ENCODE data around the gene CD22.
"Not testable (repeated sequence)": the region's sequence is repeated elsewhere in the genome, so short reads cannot be mapped to it uniquely, and the experiment has no call there.

CD22 gene

DNA sequence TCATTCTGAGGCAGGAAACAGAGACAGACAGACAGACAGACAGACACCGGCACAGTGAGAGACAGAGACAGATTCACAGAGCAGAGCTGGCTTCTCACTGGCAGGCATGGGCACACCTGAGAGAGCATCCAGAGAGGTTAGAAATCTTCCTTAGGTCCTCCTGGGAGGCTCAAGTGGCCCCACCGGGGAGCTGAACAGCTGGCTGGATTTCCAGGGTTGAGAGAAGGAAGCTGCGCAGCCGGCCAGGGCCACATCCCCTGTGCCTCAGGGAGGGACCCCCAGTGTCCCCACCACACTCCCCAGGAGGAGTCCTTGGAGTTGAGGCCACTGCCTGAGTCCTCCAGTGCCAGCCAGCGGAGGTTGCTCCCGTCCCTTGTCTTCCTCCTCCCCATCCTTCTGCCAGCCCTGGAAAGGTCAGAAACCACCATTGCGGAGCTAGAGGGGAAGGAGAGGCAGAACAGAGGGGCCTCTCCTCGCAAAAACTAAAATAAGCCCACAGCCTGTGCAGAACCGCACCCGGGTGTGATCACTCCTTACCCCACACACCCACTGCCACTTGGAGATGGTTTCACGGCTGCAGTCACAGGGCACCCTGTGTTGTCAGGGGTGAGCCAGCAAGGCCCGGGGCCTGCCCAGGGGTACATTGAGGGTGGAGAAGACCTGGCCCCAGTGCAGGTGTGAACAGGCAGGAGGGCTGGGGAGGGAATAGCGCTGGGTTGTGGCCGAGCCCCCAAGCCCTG lies 33.4 kb downstream of the CD22 start:
- DNase-seq = no peak

DNA sequence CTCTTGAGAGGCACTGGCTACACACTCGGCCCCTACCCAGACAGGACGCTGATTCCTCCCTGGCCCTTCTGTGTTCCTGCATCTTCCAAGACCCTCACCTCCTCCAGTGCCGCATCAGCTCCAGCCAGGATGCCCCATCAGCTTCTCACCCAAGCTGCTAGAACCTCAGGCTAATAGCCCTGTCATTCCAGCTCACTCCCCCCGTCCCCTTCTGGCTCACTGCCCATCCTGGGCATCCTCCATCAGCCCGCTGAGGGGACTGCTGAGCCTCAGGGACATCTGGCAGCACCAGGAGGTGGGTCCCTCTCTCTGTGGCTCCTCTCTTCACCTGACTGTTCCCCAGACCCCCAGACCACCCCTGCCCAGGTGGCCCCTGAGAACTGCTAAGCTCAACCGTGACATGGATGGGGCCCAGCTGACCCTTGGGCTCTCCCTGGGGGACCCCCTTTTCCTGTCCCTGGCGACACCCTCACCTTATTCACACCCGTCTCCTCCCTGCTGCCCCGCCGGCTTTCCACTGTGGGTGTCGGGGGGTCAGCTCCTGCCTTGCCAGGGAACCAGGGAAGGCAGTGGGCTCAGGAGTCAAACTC lies 34.1 kb downstream of the CD22 start:
- DNase-seq = no peak

DNA sequence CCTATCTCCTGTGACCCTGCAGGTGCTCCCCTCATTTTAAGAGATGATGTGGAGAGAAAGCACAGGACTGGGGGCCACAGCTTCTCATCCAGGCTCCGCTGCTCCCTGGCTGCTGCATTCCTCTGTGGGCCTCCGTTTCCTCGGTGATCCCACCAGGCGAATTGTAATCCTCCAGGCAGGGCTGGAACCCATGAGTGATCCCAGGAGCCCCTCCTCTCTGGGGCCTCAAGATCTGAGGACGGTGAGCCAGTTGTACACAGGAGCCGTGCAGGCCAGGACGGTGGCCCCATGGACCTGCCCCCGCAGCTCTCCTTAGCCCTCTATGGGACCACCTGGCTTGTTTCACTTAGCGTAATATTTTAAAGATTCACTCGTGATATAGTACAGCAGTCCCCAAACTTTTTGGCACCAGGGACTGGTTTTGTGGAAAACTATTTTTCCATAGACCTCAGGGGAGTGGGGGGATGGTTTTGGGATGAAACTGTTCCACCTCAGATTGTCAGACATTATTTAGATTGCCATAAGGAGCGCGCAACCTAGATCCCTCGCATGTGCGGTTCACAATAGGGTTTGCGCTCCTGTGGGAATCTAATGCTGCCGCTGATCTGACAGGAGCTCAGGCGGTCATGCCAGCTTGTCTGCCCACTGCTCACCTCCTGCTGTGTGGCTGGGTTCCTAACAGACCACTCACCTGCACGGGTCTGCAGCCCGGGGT lies 34.9 kb downstream of the CD22 start:
- no peak for DNase-seq

- DNase-seq = no peak
Measured at GRCh38 chr19:35365303-35365702, 36.3 kb downstream of the CD22 start.

- no peak for DNase-seq
Measured at GRCh38 chr19:35368378-35368777, 39.4 kb downstream of the CD22 start.

DNA sequence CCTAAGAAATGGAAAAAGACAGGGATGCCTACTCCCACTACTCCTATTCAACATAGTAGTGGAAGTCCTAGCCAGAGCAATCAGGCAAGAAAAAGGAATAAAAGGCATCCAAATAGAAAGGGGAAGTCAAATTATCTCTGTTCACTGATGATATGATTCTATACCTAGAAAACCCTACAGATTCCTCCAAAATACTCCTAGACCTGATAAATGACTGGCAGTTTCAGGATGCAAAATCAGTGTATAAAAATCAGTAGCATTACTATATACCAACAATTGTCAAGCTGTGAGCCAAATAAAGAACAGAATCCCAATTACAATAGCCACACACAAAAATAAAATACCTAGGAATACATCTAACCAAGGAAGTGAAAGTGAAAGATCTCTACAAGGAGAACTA lies 40.5 kb downstream of the CD22 start:
- no peak for DNase-seq

DNA sequence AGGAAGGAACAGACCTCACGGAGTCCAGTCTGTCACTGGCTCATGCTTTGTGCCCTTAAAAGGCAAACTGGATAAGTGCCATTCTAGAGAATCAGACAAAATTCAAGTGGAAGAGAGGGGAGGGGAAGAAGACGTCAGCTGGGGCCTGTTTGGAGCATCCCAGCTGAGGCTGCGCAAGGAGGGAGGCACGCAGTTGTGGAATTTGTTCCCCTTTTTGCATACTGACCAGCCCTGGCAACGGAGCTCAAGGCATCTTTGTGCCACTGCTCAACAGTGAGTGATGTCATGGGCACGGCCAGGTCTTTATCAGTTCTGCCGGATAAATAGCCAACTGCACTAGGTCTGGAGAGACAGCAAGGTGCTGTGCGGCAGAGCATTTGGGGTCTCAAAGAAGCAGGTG lies 41.7 kb downstream of the CD22 start, which contains the start of gene GPR42:
GPR42 (plus strand) TSS at position 347 of the 400 bp plus-strand sequence. CDS start 292 bp downstream, outside the sequence.
- no peak for DNase-seq

DNA sequence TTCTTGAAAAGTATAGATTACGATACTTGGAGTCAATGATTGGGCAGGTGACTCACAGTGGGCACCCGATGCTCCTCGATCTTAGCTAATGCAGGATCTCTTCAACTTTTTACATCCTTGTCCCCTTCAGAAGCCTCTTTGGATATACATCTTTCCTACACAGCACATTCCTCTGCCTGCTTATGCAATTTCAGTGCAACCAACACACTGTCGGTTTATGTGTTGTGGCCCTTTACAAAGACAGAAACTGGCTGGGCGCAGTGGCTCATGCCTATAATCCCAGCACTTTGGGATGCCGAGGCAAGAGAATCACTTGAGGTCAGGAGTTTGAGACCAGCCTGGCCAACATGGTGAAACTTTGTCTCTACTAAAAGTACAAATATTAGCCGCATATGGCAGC lies 44.5 kb downstream of the CD22 start:
- DNase-seq = no peak

DNA sequence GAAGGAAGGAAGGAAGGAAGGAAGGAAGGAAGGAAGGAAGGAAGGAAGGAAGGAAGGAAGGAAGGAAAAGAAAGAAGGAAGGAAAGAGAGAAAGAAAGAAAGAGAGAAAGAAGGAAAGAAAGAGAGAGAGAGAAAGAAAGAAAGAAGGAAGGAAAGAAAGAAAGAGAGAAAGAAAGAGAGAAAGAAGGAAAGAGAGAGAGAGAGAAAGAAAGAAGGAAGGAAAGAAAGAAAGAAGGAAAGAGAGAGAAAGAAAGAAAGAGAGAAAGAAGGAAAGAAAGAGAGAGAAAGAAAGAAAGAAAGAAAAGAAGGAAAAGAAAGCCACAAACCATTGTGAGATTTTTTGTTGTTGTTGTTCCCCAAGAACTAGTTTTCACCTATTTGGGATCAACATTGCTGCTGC lies 45.0 kb downstream of the CD22 start:
- not testable (repeated sequence) for DNase-seq

DNA sequence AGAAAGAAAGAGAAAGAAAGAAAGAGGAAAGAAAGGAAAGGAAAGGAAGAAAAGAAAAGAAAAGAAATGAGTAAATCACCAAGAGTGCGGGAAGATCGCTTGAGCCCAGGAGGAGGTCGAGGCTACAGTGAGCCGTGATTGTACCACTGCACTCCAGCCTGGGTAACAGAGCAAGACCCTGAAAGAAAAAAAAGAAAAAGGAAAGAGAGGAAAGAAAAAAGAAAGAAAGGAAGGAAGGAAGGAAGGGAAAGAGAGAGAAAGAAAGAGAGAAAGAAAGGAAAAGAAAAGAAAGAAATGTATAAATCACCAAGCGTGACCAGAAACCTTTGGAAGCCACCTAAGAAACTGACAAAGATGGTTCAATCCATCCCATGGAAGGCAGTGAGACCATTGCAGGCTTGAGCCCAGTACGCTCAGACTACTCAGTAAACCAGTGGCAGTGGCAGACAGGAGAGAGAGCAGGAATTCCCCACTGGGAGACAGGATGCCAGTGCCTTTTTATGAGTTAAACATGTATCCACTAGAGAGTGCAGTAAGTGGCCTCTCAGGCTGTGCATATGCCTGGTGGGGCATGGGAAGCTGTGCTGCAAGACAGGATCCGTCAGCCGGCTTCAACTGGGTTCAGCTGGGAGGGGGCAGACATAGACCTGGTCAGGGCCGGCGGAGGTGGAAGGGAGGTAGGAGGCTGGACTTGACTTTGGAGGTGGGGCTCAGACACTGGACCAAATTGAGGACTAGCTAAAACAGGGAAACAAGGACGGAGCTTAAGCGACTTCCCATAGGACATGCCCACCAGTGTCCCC lies 46.7 kb downstream of the CD22 start:
- no peak for DNase-seq

GRCh38 chr19:35377656-35378055 lies 48.7 kb downstream of the CD22 start:
- DNase-seq = no peak

GRCh38 chr19:35378356-35378755 lies 49.4 kb downstream of the CD22 start:
- no peak for DNase-seq

DNA sequence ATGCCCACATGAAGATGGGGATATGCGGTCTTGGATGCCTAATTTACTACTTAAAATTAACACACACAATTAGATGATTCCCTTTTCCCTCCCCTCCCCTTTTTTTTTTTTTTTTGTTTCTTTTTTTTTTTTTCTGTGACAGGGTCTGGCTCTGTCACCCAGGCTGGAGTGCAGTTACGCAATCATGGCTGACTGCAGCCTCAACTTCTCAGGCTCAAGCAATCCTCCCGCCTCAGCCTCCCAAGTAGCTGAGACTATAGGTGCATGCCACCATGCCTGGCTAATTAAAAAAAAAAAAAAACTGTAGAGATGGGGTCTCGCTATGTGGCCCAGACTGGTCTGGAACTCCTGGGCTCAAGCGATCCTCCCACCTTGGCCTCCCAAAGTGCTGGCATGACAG lies 50.6 kb downstream of the CD22 start:
- not testable (repeated sequence) for DNase-seq

GRCh38 chr19:35379992-35380391 lies 51.0 kb downstream of the CD22 start:
- DNase-seq = no peak

DNA sequence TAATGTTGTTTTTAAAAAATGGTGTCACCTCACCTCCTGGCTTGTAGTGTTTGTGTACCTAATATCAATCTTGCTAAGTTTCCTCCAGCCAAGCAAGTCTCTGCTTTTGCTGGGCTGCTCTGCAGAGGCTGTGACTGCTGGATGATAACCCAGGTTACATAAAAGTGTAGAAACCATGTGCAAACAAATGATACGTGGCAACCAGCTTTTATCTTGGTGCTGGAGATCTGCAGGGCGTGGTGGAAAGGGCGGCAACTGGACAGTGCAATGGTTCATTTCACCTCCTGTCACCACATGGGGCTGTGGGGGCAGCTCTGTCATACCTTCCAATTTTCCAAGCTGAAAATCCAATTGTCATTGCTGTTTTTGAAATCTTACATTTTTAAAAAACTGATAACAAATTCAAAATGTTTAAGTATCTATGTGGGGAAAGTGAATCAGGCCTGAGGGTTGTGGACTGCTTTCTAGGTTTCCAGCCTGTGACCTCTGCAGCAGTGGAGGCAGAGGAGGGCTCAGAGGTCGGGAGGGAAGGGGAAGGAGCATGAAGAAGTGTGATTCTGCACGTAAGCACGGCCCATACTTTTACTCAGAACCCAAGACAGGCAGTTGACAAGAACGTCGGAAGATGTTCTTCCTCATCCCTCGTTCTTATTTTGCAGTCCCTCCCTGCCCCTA lies 51.6 kb downstream of the CD22 start:
- no peak for DNase-seq

GRCh38 chr19:35381318-35381717 lies 52.3 kb downstream of the CD22 start:
- no peak for DNase-seq

DNA sequence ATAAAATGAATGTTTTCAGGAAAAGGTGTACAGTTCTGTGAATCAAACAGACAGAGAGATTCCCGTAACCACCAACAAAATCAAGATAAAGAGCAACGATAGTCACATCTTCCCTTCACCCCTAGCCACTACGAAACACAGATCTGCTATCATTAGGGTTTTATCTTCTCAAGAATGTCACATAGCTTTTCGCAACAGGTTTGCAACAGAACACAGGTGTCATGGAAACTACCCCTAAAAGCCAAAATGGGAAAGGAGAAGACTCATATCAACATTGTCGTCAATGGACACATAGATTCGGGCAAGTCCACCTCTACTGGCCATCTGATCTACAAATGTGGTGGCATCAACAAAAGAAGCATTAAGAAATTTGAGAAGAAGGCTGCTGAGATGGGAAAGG lies 52.9 kb downstream of the CD22 start:
- DNase-seq = no peak

DNA sequence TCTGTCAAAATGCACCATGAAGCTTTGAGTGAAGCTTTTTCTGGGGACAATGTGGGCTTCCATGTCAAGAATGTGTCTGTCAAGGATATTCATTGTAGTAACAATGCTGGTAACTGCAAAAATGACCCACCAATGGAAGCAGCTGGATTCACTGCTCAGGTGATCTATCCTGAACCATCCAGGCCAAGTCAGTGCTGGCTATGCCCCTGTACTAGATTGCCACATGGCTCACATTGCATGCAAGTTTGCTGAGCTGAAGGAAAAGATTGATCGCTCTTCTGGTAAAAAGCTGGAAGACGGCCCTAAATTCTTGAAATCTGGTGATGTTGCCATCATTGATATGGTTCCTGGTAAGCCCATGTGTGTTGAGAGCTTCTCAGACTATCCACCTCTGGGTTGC lies 54.5 kb downstream of the CD22 start:
- DNase-seq = no peak

DNA sequence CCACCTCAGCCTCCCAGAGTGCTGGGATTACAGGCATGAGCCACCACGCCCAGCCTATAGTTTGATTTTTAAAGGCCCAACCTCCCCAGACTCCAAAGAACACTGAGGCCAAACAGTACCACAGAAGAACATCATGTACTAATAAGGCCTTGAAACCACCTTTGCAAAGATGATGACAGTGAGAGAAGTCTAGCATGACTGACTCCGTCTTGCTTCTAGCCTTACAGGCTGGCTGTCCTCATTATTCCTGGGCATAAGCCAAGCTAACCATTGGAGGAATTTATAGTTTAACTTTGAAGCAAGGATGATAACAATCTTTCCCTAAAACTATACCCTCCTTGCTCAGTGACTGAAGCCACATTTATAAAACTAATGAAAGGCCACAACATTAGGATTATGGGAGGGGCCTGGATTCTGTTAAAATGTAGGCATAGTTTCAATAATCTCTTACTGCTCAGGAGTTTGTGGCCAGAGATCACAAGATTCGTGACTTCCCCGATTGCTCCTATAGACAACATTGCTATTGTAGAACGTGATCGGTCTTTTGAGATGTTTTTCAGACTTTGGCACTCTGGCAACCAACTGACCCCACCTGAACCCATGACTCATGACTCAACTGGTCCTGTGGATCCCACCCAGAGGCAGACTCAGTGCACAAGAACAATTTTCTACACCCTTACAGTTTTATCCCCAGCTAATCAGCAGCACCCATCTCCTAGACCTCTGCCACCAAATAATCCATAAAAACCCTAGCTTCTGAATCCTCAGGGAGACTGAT lies 59.5 kb downstream of the CD22 start:
- no peak for DNase-seq

GRCh38 chr19:35389192-35389861 lies 60.3 kb downstream of the CD22 start:
- DNase-seq = no peak

Data from NCI-H510A treated with DMSO at 0.1 percent for 48 hours (cell line).